ENCODE results near the gene LDLRAP1.
"Not testable (repeated sequence)": the region's sequence is repeated elsewhere in the genome, so short reads cannot be mapped to it uniquely, and the experiment has no call there.

- not testable (repeated sequence) for TF ChIP-seq KLF1 (tag; IDR thresholded peaks at IDR 0.05); ZFP36 (IDR thresholded peaks at IDR 0.05; ENCODE audit: low read depth, low read length, partially characterized antibody); GATA2 (CRISPR knock-in tag; IDR thresholded peaks at IDR 0.05); FOXK2 (conservative IDR thresholded peaks at IDR 0.05 in 1 of 2, IDR thresholded peaks at IDR 0.05 in 1 of 2; ENCODE audit: low read depth in 2 of 2); CHD2 (IDR thresholded peaks at IDR 0.05; ENCODE audit: low read depth, low read length); ARNT (IDR thresholded peaks at IDR 0.05); POLR2A (conservative IDR thresholded peaks at IDR 0.05); CTCF (IDR thresholded peaks at IDR 0.05 in 2 of 3, conservative IDR thresholded peaks at IDR 0.05 in 1 of 3; ENCODE audit: insufficient read depth in 2 of 3, low read depth in 1 of 3, low read length in 3 of 3); BRCA1 (IDR thresholded peaks at IDR 0.05); BRCA1 (CRISPR knock-in tag; IDR thresholded peaks at IDR 0.05); CREM (IDR thresholded peaks at IDR 0.05; ENCODE audit: low read depth); ZNF24 (IDR thresholded peaks at IDR 0.05); MAFF (IDR thresholded peaks at IDR 0.05; ENCODE audit: low read length); ZSCAN29 (IDR thresholded peaks at IDR 0.05); EP300 (IDR thresholded peaks at IDR 0.05; ENCODE audit: low read length)
Observed at GRCh38 chr1:25596641-25597040, 53.2 kb downstream of the LDLRAP1 start.

Measured in K562 (cell line).